Testis (tissue), 3 donors: ENCODE results near the gene VKORC1L1. TPM values are rescaled to one million over a fixed set of nuclear protein-coding genes. Genes with fewer than 3 reads are reported as not detected.
"Not testable (repeated sequence)": the region's sequence is repeated elsewhere in the genome, so short reads cannot be mapped to it uniquely, and the experiment has no call there.

Source experiments
- DNase-seq: peaks from one replicate; pipeline ENCODE4 v3.0.0-alpha.2; 2019
- H3K27ac ChIP-seq, 2 donors: fragments of 200-600 bp; sonication (generic); one replicate each; pipeline ENCODE4 v1.5.1; 2019
- H3K27me3 ChIP-seq: fragments of 200-600 bp; sonication (generic); one replicate; pipeline ENCODE4 v1.5.1; 2019
- H3K36me3 ChIP-seq: fragments of 200-600 bp; sonication (generic); one replicate; pipeline ENCODE4 v1.5.1; 2017; ENCODE audit warnings: low read depth; ENCODE audit errors: missing control alignments
- H3K4me1 ChIP-seq: fragments of 200-600 bp; sonication (generic); one replicate; pipeline ENCODE4 v1.5.1; 2019
- H3K4me3 ChIP-seq, 2 donors: fragments of 200-600 bp; sonication (generic); one replicate each; pipeline ENCODE4 v1.5.1; 2017 to 2019
- H3K9me3 ChIP-seq: fragments of 200-600 bp; sonication (generic); one replicate; pipeline ENCODE4 v1.5.1; 2017
- CTCF ChIP-seq, 3 experiments: fragments of 450-650 bp in 2 of 3; fragments of 200-600 bp in 1 of 3; sonication (generic) in 1 of 3; IDR thresholded peaks; one replicate each; pipeline ENCODE4 v1.5.1; 2016 to 2019; ENCODE audit warnings: antibody characterized with exemption in 3 of 3, mild to moderate bottlenecking in 2 of 3, moderate library complexity in 1 of 3
- POLR2A ChIP-seq: fragments of 450-650 bp; IDR thresholded peaks from one replicate; pipeline ENCODE4 v1.6.1; 2017; ENCODE audit warnings: antibody characterized with exemption, mild to moderate bottlenecking, moderate library complexity
- WGBS, 2 donors: methylation state at CpG; one replicate each; pipeline ENCODE4 v1.1.5; 2018; 5-methylcytosine and 5-hydroxymethylcytosine counted together
- intact Hi-C: fragments of 100-400 bp; cut with DNase I; formaldehyde crosslinking; loops from one replicate; pipeline ENCODE4 v1.15.1; 2023; ENCODE audit warnings: low total_unique reads
- polyA plus RNA-seq: library from polyadenylated mRNA; stranded (reverse); fragments of 350-450 nt; fragmentation: Illumina TruSeq; extraction: RNeasy Lipid Tissue Mini Kit (QIAGEN cat#74804); gene quantifications from one replicate; pipeline ENCODE4 v1.2.3, GENCODE V29; 2014; ENCODE audit warnings: low read depth, low replicate concordance; ENCODE audit not compliant: insufficient read depth
- total RNA-seq, 2 donors: library from RNA; depleted of rRNA; stranded (reverse); fragments of >200 nt; gene quantifications; one replicate each; pipeline ENCODE4 v1.2.3, GENCODE V29; 2016

VKORC1L1 gene
- total and polyA plus RNA-seq, 3 donors from 2014 or later = 11.4 to 22.0 (median 13.5) TPM

- TF ChIP-seq CTCF (IDR thresholded peaks at IDR 0.05) (no peak), POLR2A (no peak)
- intact Hi-C loops = no loop called here
- no peaks in the 10 kb centered on the region for H3K27me3 ChIP-seq
- no peaks in the 10 kb centered on the region for H3K9me3 ChIP-seq
- no peak for DNase-seq
- no peak overlapping the region for H3K27ac ChIP-seq
- 68 to 75% methylated on average over 6 of the region's 6 CpGs for WGBS, 2 donors
- no peak overlapping the region for H3K4me3 ChIP-seq
- no peaks in the 10 kb centered on the region for H3K36me3 ChIP-seq
- H3K4me1 ChIP-seq = no peaks in the 10 kb centered on the region
These were observed 54.9 kb downstream of the VKORC1L1 start for GRCh38 chr7:65927489-65928448.

GRCh38 chr7:65931685-65932084, 58.8 kb downstream of the VKORC1L1 start:
- no peak overlapping the region for H3K4me3 ChIP-seq
- H3K9me3 ChIP-seq = no peaks in the 10 kb centered on the region
- 87 to 94% methylated on average over 4 of the region's 4 CpGs for WGBS, 2 donors
- H3K4me1 ChIP-seq = no peaks in the 10 kb centered on the region
- intact Hi-C loops = no loop called here
- no peaks in the 10 kb centered on the region for H3K27me3 ChIP-seq
- TF ChIP-seq CTCF (IDR thresholded peaks at IDR 0.05) (no peak), POLR2A (no peak)
- H3K27ac ChIP-seq = no peak overlapping the region
- DNase-seq = no peak
- no peaks in the 10 kb centered on the region for H3K36me3 ChIP-seq

GRCh38 chr7:65937296-65937695, 64.4 kb downstream of the VKORC1L1 start:
- H3K4me3 ChIP-seq = no peak overlapping the region
- H3K27me3 ChIP-seq = no peaks in the 10 kb centered on the region
- DNase-seq = no peak
- intact Hi-C loops = no loop called here
- no peaks in the 10 kb centered on the region for H3K9me3 ChIP-seq
- 91 to 98% methylated on average over 2 of the region's 2 CpGs for WGBS, 2 donors
- TF ChIP-seq POLR2A = no peak
- no peak for TF ChIP-seq CTCF (IDR thresholded peaks at IDR 0.05)
- H3K36me3 ChIP-seq = no peaks in the 10 kb centered on the region
- H3K27ac ChIP-seq = no peak overlapping the region
- no peaks in the 10 kb centered on the region for H3K4me1 ChIP-seq

GRCh38 chr7:65938336-65938895, 65.5 kb downstream of the VKORC1L1 start:
- H3K27ac ChIP-seq = no peak overlapping the region
- H3K4me1 ChIP-seq = no peaks in the 10 kb centered on the region
- H3K27me3 ChIP-seq = no peaks in the 10 kb centered on the region
- no peaks in the 10 kb centered on the region for H3K9me3 ChIP-seq
- no peak overlapping the region for H3K4me3 ChIP-seq
- no peak for DNase-seq
- intact Hi-C loops = no loop called here
- no peaks in the 10 kb centered on the region for H3K36me3 ChIP-seq
- no peak for TF ChIP-seq POLR2A
- TF ChIP-seq CTCF (IDR thresholded peaks at IDR 0.05) = no peak
- WGBS, 2 donors = 98% methylated on average over 7 of the region's 7 CpGs

- H3K27me3 ChIP-seq, H3K27ac ChIP-seq, H3K4me1 ChIP-seq, H3K9me3 ChIP-seq, H3K4me3 ChIP-seq, intact Hi-C loops, DNase-seq, H3K36me3 ChIP-seq: not testable (repeated sequence)
- 62 to 83% methylated on average over 1 of the region's 5 CpGs for WGBS, 2 donors
These were observed 72.9 kb downstream of the VKORC1L1 start for GRCh38 chr7:65945787-65946186.
